Measurements from ENCODE around the gene GRK2.

DNA sequence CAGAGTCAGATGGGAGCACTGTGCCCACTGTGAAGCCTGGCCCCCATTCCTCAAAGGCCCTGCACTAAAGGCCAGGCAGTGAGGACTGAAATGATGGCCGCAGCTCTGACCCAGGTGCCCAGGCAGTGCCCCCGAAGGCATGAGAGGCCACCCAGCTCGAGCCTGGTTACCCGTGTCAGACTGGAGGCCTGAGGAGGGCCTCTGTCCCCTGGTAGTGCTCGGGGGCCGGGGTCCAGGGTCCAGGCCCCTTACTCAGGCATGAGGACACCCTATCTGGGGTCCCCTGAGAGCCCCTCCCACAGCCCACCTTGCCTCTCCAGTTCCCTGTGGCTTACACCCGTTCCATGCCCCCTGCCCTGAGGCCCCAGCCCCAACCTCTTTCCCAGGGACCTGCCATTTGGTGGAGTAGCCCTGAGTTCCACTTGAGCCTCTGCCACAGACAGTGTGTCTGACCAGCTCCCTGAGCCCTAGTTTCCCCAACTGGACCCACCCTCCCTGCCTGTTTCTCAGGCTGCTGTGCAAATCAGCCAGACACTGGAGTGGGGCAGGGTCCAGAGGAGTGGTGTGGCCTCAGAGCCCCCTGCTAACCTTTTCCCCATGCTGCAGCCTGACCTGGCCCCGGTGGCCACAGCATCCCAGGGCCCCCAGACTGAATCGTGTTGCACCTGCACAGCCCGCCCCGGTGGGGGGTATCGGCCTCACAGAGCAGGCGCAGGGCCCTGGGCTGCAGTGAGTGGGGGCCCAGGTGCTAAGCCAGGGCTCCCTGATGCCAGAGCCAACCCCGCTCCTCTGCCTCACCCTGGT is 12.1 kb downstream of the GRK2 start:
- TF ChIP-seq, protein P1, sequence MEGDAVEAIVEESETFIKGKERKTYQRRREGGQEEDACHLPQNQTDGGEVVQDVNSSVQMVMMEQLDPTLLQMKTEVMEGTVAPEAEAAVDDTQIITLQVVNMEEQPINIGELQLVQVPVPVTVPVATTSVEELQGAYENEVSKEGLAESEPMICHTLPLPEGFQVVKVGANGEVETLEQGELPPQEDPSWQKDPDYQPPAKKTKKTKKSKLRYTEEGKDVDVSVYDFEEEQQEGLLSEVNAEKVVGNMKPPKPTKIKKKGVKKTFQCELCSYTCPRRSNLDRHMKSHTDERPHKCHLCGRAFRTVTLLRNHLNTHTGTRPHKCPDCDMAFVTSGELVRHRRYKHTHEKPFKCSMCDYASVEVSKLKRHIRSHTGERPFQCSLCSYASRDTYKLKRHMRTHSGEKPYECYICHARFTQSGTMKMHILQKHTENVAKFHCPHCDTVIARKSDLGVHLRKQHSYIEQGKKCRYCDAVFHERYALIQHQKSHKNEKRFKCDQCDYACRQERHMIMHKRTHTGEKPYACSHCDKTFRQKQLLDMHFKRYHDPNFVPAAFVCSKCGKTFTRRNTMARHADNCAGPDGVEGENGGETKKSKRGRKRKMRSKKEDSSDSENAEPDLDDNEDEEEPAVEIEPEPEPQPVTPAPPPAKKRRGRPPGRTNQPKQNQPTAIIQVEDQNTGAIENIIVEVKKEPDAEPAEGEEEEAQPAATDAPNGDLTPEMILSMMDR (IDR thresholded peaks at IDR 0.05): no peak
- TF ChIP-seq POLR2A (IDR thresholded peaks at IDR 0.05): no peak

Data from right lobe of liver (tissue), 4 donors.